HG03039 (cell line): ENCODE results near the gene SCYGR2.
A peak's percentile ranks its signal among the peaks of the same experiment; 100 is the strongest.

Experiments
- ATAC-seq: cut with Tn5 transposase; IDR thresholded peaks from one replicate; pipeline ENCODE4 v1.9.1; 2021; ENCODE audit warnings: mild to moderate bottlenecking, moderate library complexity; ENCODE audit not compliant: unreplicated experiment

The SCYGR2 gene

DNA sequence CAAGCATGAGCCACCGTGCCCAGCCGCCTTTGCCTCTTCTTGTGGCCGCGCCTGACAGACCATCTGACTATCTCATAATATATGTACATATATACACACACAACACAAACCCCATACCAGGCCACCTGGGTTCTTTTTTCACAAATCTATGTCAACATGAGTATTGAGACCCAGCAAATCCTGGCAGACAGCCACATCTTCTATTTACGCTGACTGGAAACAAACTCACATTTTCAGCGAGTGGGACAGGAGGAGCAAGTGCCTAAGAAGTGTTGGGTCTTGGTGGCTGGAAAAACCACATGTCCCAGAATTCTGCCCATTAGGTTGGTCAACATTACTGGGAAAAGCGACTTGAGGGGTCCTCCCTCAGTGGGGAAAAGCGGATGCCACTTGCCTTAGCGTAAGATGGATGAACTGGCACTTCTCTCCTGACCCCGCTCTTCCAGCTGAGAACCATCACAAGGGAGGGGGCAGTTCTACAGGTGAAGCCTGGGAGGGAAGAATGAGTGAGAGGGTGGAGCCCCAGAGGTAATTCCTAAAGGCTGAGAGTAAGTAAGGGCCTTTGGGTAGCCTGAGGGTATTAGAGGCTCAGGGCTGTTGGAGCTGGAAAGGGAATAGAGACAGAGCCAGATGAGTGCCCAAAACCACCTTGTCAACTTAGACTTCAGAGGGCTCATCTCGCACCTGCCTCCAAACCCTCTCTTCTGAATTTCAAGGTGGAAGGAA lies 14.0 kb downstream of the SCYGR2 start:
- ATAC-seq, result no peak

DNA sequence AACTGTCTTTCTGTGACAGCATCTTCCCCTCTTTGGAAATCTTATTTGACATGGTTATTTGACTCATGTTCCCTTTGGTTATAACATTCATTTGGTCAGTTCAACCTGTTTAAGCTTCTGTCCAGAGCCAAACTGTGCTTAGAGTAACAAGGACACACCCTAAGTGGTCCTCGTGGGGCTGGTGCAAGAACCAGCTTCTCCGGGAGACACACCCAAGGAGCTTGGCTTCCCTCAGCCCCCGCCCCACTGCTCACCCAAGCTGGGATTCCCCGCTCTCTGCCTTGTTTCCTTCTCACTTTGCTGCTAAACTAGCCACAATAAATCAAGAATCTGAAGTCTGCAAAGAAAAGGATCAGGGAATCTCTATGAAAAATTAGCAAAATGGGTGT lies 14.6 kb downstream of the SCYGR2 start:
- no peak for ATAC-seq

DNA sequence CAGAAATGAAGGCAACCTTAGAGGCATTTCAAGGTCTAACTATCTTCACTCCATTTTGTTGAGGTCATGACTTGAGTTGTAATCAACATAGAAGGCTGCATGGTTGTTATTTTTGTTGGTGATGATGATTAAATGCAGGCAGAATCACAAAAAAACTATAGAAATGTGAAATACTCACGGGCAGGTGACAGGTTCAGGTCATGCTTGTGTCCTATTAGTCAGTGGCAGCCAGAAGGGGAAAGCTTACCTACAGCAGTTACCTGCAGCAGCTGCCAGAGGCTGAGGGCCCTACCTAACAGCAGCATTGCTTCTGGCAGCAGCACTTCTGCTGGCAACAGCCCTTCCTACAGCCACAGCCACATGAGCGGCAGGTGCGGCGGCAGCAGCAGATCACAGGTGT lies 15.6 kb downstream of the SCYGR2 start:
- ATAC-seq, result no peak

DNA sequence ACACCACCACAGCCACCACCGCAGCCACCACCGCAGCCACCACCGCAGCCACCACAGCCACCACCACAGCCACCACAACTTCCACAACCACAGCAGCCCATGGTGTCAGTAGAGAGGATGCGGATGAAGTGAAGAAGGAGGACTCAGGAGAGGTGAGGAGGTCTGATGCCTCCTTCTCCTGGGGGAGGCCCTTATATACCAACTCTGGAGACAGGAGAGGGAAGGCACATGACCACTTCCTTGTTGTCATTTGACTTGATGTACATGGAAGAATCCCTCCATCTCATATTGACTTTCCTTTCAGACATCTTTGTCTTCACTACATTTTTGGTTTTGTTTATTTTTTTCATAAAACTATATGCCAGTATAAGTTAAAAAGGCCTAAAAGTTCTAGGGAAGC lies 16.0 kb downstream of the SCYGR2 start, which contains the start of gene SCYGR3:
TSS of gene SCYGR3 (minus strand) at position 101 of the 400 bp plus-strand sequence. CDS start at position 101, 0 bp downstream.
- no peak for ATAC-seq

DNA sequence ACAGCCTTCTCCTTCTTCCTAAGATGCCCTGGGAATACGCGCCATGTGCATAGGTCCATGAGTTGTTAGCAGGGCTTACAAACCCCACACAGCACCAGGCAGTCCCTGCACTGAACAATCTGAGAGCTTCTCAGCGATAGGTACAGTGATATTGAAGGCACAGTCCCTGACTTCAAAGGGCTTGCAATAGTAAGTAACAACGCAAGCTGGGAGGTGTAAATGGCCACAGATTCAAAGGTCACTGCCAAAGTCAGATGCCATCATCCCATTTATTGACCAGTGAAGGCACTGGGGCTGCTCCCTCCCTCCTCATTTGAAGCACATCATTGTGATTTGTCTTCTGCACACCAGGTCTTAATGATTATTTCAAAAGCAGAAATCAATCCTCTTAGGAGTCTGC lies 16.5 kb downstream of the SCYGR2 start:
- ATAC-seq, result no peak

DNA sequence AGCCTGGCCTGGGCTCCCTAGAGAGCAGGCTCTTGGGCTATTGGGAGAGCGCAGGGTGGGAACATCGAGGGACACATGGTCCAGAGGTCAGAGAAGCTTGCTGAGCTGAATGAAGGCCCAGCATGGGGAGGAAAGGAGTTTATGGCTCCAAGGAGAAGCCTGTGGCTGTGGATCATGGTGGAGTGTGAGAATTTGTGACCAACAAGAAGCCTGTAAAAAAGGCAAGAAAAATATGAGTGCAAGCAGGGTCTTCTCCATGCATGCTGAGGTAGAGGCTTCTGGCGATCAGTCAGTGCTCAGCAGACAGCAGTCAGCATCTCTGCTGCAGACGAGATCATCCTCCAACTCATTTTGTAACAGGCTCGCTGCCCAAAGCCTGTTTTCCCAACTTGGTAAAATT lies 17.2 kb downstream of the SCYGR2 start:
- no peak for ATAC-seq

DNA sequence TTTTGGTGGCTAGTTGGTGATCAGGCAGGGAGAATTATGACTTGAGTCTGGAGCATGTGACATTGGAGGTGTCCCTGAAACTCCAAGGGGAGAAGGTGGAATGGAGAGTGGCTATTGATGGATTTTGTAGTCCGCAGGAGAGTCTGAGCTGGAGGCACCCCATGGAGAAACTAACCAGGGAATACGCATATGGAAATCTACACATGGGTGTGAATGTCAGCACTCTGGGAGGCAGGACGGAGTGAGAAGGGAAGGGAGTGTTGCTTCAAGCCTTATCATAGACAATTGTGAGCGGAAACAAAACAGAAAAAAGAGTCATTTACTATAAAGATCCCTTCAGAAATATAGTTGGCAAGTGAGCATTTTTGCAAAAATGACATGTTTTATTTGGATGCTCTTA lies 17.9 kb downstream of the SCYGR2 start:
- no peak for ATAC-seq

DNA sequence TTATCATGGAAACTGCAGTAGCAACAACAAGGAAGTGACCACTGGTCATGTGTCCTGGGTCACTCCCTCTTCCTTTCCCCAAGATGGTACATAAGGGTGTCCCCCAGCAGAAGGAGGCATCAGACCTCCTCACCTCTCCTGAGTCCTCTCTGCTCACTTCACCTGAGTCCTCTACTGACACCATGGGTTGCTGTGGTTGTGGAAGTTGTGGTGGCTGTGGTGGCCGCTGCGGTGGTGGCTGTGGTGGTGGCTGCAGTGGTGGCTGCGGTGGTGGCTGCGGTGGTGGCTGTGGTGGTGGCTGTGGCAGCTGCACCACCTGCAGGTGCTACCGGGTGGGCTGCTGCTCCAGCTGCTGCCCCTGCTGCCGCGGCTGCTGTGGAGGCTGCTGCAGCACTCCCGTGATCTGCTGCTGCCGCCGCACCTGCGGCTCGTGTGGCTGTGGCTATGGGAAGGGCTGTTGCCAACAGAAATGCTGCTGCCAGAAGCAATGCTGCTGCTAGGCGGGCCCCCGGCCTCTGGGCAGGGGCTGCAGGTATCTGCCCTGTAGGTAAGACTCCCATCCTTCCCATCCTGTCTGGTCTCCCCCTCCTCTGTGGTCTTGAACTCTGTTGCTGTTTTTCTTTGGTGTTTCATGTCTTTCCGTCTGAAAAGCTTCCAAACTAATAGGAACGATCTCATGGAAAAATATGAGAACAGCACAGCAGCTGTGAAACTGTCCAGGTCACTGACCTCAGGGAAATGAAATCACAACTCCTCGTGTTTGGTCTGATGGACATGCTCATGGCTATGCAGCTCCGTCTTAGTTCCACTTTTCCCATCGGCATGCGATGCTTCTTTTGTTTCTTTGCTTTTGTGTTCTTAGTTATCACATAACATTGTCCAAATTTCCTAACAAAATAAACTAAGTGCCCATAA lies 18.9 kb downstream of the SCYGR2 start, which contains the start of gene SCYGR4:
TSS of gene SCYGR4 (plus strand) at position 183 of the 915 bp plus-strand sequence. CDS start at position 183, 0 bp downstream.
- ATAC-seq, result no peak

DNA sequence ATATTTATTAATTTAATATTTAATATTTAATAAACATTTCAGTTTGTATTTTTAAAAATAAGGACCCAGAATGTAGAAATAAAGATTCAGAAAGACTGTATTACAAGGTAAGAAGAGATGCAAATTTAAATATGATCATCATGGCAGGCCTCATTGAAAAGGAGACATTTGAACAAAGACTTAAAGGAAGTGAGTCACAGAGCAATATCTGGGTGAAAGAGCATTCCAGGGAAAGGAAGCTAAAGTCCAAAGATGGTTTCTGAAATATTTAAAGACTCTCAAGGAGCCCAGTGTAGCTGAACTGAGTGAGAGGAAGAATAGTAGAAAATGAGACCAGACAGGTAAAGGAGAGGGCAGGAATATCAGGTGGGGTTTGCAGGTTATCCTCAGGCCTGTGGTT lies 24.5 kb downstream of the SCYGR2 start:
- ATAC-seq, result no peak

DNA sequence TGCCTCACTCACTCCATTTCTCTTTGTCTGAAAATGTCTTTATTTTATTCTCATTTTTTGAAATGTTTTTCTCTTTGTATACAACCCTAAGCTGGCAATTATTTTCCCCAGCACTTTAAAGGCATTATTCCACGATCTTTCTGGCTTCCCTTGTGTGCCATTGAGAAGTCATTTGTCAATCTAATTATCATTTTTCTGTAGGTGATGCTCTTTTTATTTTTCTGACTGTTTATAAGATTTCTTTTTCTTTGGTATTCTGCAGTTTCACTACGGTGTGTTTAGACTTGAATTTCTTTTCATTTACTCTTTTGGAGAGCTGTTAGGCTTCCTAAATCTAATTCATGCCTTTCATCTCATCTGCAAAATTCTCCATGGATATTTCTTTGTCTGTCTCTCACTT lies 26.7 kb downstream of the SCYGR2 start:
- no peak for ATAC-seq

DNA sequence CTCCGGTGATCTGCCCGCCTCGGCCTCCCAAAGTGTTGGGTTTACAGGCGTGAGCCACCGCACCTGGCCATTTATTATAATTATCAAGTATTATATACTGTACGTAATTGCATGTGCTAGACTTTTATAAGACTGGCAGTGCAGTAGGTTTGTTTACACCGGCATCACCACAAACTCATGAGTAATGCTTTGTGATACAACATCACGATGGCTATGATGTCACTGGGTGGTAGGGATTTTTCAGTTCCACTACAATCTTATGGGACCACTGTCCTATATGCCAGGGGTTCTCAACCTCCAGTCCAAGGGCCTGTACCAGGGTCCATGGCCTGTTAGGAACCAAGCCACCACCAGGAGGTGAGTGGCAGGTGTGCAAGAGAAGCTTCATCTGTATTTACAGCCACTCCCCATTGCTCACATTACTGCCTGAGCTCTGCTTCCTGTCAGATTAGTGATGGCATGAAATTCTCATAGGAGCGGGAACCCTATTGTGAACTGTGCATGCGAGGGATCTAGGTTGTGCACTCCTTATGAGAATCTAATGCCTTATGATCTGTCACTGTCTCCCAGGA lies 28.0 kb downstream of the SCYGR2 start:
- no peak for ATAC-seq

DNA sequence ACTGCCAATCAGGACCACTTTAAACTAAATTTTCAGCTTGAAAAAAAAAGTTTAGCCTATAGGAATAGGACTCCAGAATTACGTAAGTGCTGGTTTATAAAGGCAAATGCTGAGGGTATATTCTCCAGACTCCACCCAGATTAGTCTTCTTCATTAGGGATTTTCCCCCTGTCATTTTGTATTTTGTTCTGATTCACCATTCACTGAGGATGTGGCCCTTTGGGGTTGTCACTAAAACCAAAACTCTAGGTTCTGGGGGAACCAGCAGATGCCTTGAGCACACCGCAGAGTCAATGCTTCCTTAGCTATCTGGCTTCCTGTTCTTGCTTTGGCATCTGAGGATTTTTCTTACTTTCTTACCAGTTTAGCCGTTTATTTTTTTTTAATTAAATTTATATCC lies 29.1 kb downstream of the SCYGR2 start:
- peak; percentile 90 for ATAC-seq

DNA sequence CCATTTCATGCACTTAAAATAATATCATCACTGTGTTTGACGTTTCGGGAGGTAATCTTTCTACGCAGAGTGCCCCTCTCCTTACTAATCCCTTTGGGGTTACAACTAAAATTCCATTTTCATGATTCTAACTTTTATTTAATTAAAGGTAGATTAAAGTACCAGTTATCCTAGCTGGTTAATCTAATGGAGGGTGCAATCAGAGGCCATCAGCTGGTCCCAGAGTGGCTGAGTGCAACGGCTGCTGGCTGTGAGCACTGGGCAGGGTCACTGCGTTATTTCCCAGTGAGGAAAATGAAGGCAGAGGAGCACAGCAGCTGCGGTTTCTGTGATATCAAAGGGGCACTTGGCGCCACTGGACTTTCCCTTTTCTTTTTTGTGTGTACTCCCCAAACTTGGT lies 30.7 kb downstream of the SCYGR2 start:
- ATAC-seq, result no peak

DNA sequence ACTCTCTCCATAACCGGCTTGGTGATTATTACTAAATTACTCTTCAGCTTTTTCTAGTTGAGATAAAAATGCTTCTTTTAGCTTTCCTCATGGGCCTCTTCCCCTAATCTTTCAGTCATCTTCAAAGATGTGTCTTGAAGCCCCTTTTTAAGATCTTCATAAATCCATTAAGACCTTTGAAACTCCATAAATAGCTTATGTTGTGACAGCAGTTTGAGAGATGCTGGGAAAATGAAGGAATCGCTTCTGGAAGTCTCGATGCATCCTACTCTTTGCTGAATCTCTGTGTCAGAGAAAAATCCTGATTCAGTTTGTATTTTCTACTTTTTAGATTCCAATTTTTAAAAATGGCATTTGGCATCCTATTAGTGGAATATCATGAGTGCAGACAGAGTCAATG lies 31.6 kb downstream of the SCYGR2 start:
- ATAC-seq, result no peak

DNA sequence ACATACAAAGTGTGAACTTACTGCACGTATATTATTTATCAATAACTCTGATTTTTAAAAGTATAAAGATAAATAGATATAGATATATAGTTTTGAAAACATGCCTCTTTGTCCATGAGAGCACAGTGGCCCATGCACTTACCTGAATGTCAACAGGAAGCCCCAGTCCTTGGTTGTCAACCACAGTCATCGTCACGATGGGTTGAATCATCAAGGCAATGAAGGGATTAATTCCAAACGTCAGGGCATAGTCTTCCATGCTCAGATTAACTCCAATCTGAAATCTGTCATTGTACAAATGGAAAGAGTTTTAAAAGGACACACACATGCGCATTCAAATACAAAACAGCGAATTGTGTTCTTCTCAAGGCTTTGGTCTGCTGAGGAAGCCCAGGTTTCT lies 34.1 kb downstream of the SCYGR2 start:
- ATAC-seq, result no peak

DNA sequence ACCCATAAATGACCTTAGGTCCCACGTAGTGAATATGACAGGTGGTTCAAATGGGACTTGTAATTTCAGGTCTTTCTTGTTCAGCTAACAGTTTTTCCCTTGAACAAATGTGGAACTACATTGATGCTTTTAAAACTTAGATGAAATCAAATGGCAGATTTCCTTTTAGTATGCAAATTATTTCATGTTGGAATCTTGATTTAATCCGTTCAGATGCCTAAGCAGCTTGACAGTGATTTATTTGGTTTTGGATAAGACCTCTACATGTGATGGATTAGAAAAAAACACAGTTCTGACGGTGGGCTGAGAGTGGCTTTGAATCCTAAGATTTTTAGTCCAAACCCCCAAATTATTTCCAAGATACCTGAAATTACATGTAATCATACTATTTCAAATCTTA lies 35.5 kb downstream of the SCYGR2 start:
- no peak for ATAC-seq

DNA sequence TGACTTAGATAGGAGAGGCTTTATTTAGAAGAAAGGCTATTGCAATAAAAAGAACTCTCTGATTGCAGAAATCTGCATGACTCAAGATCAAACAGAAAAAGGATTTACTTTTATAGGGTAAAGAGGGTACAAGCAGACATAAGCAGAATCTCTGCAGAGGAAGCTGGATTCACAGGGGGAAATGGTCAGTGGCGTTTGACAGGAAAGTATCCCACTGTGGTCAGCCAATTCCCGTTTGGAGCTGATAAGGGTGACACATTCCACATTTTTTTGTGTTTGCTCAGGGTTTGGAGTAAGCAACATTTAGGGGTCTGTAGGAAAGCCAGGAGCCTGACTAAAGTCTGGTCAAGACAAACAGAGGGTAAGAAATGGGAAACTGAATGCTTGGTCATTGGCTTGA lies 44.0 kb downstream of the SCYGR2 start:
- ATAC-seq, result no peak

DNA sequence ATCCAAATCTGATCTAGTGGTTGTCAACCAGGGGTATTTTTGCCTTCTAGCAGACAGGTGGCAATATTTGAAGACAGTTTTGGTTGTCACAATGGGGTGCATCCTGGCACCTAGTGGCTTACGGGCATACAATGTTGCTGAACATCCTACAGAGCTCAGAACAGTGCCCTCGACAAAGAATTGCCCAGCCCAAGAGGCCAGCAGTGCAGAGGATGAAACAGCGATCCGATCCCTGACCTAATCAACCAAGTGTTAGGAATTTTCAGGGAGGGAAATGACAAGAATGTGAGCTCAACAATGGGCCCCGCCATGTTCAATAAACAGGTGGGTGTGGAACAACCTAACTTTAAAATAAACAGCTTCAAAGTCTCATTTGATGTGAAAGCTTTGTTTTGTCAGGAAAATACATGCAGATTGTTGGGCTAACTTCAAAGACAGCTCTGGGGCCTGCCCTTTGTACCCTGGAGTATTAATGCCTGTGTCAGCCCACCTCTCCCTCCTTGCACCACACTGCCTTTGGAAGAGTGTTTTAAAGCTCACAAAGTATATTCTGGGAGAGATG lies 45.4 kb downstream of the SCYGR2 start:
- no peak for ATAC-seq
